Lower leg skin (tissue), 4 donors: Measurements from ENCODE around the gene WNT10A. TPM values are rescaled to one million over a fixed set of nuclear protein-coding genes. Genes with fewer than 3 reads are reported as not detected.
"Not testable (repeated sequence)": the region's sequence is repeated elsewhere in the genome, so short reads cannot be mapped to it uniquely, and the experiment has no call there.

Source experiments
- DNase-seq, 2 donors: peaks; one replicate each; pipeline ENCODE4 v3.0.0-alpha.2; 2019; ENCODE audit warnings: low spot score in 2 of 2
- H3K4me3 ChIP-seq: fragments of 200-600 bp; sonication (generic); 2 replicates; pipeline ENCODE4 v1.5.1; 2017; ENCODE audit warnings: mild to moderate bottlenecking, low read depth; ENCODE audit not compliant: poor library complexity, severe bottlenecking
- POLR2A ChIP-seq, 2 donors: fragments of 450-650 bp; IDR thresholded peaks; one replicate each; pipeline ENCODE4 v1.6.1; 2016 to 2017; ENCODE audit warnings: antibody characterized with exemption in 2 of 2, mild to moderate bottlenecking in 1 of 2, moderate library complexity in 1 of 2
- WGBS, 2 donors: methylation state at CpG; one replicate each; pipeline ENCODE4 v1.1.5; 2018; 5-methylcytosine and 5-hydroxymethylcytosine counted together
- intact Hi-C: fragments of 100-400 bp; cut with DNase I; formaldehyde crosslinking; loops from one replicate; pipeline ENCODE4 v1.15.0; 2023; ENCODE audit warnings: low total_unique reads
- total RNA-seq, 4 donors: library from RNA; depleted of rRNA; stranded (reverse); fragments of >200 nt; gene quantifications; one replicate each; pipeline ENCODE4 v1.1.0, GENCODE V29; 2016
- TF ChIP-seq, protein P1 (sequence below), 3 donors: fragments of 450-650 bp; IDR thresholded peaks; one replicate each; pipeline ENCODE4 v1.5.1; 2016; ENCODE audit warnings: antibody characterized with exemption in 3 of 3, mild to moderate bottlenecking in 3 of 3, moderate library complexity in 2 of 3

WNT10A gene
- total RNA-seq, 4 donors from 2014 or later = 10.0 to 16.5 (median 15.2) TPM

DNA sequence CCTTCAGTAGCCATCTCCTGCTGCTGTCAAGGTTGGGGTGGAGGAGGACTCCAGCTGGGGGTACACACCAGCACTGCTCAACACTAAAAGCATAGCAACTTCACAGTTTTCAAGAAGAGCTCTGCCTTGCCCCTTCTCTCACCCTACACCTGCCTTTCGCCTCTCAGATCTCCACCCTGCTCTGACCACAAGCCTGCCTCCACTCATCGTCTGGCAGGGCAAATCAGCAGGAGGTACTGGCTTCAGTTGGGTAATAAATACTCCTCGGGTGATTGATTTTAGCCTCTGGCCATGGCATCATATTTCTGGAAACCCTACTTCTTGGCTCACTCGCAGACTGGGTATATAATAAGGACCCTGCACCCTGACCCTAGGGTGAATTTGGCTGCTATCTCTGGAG, 46.0 kb upstream of the WNT10A start:
- 46 to 57% methylated on average over 4 of the region's 4 CpGs for WGBS, 2 donors

DNA sequence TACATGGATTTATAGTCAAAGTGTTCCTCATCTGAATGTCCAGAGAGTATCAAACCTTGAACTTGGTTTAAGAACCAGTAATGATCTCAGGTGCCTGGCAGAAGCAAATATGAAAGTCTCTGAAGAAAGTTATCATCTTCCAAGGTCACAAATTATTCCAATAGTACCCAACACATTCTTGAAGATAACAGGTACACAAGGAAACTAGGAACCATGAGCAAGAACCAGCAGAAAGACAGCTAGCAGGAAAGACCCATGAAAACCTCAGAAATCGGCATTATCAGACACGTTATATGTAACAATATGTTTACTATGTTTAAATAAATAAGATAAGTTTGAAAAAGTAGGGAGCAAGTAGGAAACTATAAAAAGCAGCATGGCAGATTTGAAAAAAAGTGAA, 43.2 kb upstream of the WNT10A start:
- TF ChIP-seq, protein P1, sequence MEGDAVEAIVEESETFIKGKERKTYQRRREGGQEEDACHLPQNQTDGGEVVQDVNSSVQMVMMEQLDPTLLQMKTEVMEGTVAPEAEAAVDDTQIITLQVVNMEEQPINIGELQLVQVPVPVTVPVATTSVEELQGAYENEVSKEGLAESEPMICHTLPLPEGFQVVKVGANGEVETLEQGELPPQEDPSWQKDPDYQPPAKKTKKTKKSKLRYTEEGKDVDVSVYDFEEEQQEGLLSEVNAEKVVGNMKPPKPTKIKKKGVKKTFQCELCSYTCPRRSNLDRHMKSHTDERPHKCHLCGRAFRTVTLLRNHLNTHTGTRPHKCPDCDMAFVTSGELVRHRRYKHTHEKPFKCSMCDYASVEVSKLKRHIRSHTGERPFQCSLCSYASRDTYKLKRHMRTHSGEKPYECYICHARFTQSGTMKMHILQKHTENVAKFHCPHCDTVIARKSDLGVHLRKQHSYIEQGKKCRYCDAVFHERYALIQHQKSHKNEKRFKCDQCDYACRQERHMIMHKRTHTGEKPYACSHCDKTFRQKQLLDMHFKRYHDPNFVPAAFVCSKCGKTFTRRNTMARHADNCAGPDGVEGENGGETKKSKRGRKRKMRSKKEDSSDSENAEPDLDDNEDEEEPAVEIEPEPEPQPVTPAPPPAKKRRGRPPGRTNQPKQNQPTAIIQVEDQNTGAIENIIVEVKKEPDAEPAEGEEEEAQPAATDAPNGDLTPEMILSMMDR (IDR thresholded peaks at IDR 0.05) = no peak
- TF ChIP-seq POLR2A (IDR thresholded peaks at IDR 0.05) = no peak
- WGBS, 2 donors = 92% methylated on average over 2 of the region's 2 CpGs
- DNase-seq = no peak
- intact Hi-C loops = no loop called here
- H3K4me3 ChIP-seq = no peak overlapping the region

More for the DNA sequence above, 46.0 kb upstream of the WNT10A start:
- no peak overlapping the region for H3K4me3 ChIP-seq
- peak in 1 of 2 donors; percentile 45 for DNase-seq
- intact Hi-C loops = no loop called here
- TF ChIP-seq, protein P1 (IDR thresholded peaks at IDR 0.05) = no peak
- TF ChIP-seq POLR2A (IDR thresholded peaks at IDR 0.05) = no peak

DNA sequence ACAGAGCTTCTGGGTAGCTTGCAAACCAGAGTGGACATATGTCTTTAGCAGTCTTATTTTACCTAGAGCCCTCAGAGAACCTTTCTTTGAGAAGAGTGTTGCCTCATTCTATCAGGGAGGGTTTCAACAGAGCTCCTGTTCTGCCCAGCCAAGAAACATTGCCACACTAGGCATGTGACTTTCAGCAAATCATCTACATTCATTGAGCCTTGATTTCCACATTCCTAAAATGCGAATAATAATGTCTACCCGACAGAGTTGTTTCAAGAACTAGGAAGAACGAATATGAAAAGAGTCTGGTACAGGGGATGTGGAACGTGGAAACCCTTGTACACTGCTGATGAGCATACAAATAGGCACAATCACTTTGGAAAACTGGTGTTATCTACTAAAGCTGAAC, 41.2 kb upstream of the WNT10A start:
- 60 to 67% methylated on average over 4 of the region's 4 CpGs for WGBS, 2 donors
- no peak overlapping the region for H3K4me3 ChIP-seq
- TF ChIP-seq POLR2A (IDR thresholded peaks at IDR 0.05) = no peak
- peak in 1 of 2 donors; percentile 75 for DNase-seq
- intact Hi-C loops = no loop called here

DNA sequence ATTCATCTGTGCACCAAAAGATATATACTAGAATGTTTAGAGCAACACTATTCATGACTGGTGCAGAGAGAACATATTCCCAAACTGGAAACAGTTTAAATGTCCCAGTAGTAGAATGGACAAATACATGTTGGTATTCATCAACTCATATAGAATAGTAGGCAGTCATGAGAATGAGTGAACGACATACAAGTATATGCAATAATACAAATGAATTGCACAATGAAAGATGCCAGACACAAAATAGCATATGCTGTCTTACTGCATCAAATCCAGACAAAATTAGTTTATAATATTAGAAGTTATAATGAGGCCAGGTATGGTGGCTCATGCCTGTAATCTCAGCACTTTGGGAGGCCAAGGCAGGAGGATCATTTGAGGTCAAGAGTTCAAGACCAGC, 40.8 kb upstream of the WNT10A start:
- no peak for DNase-seq
- no peak overlapping the region for H3K4me3 ChIP-seq
- no peak for TF ChIP-seq POLR2A (IDR thresholded peaks at IDR 0.05)
- TF ChIP-seq, protein P1 (IDR thresholded peaks at IDR 0.05) = no peak
- 88 to 92% methylated on average over 1 of the region's 1 CpG for WGBS, 2 donors
- intact Hi-C loops = loop anchor here (10.0 kb wide), 1 partner anchor 115 kb away; no protein-coding TSS in a partner anchor

DNA sequence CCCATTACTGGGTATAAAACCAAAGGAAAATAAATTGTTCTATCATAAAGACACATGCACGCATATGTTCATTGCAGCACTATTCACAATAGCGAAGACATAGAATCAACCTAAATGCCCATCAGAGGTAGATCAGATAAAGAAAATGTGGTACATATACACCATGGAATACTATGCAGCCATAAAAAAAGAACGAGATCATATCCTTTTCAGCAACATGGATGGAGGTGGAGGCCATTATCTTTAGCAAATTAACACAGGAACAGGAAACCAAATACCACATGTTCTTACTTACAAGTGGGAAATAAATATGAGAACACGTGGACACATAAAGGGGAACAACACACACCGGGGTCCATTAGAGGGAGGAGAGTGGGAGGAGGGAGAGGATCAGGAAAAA, 36.3 kb upstream of the WNT10A start:
- 70 to 85% methylated on average over 5 of the region's 5 CpGs for WGBS, 2 donors
- intact Hi-C loops = loop anchor here (10.0 kb wide), 1 partner anchor 120 kb away; no protein-coding TSS in a partner anchor
- not testable (repeated sequence) for H3K4me3 ChIP-seq, DNase-seq

DNA sequence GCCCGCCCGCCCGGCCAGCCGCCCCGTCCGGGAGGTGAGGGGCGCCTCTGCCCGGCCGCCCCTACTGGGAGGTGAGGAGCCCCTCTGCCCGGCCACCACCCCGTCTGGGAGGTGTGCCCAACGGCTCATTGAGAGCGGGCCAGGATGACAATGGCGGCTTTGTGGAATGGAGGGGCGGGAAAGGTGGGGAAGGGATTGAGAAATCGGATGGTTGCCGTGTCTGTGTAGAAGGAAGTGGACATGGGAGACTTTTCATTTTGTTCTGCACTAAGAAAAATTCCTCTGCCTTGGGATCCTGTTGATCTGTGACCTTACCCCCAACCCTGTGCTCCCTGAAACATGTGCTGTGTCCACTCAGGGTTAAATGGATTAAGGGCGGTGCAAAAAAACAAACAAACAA, 33.7 kb upstream of the WNT10A start:
- H3K4me3 ChIP-seq = not testable (repeated sequence)
- peak in 1 of 2 donors; percentile 20 for DNase-seq
- WGBS, 2 donors = 39 to 55% methylated on average over 8 of the region's 18 CpGs
- intact Hi-C loops = loop anchor here (5.0 to 10.0 kb wide), 2 partner anchors 122 to 435 kb away; no protein-coding TSS in a partner anchor

DNA sequence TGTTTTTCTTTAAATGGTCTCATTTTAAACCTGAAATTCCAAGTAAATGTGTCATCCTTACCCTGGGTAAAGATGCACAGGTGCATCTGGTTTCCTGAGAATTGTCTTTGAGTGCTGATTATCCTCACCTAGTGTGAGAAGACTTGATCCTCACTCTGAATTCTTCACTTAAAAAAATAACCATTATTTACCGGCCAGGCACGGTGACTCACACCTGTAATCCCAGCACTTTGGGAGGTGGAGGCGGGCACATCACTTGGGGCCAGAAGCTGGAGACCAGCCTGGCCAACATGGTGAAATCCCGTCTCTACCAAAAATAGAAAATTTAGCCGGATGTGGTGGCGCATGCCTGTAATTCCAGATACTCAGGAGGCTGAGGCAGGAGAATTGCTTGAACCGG, 30.9 kb upstream of the WNT10A start:
- 68 to 73% methylated on average over 7 of the region's 7 CpGs for WGBS, 2 donors
- intact Hi-C loops = loop anchor here (5.0 to 10.0 kb wide), 2 partner anchors 125 to 437 kb away; no protein-coding TSS in a partner anchor
- no peak overlapping the region for H3K4me3 ChIP-seq
- peak in 1 of 2 donors; percentile 26 for DNase-seq
- TF ChIP-seq, protein P1 (IDR thresholded peaks at IDR 0.05) = no peak
- TF ChIP-seq POLR2A (IDR thresholded peaks at IDR 0.05) = no peak
